GM23338 (cell line): Measurements from ENCODE around the gene MAP3K15. TPM values are rescaled to one million over a fixed set of nuclear protein-coding genes. Genes with fewer than 3 reads are reported as not detected.

ENCODE experiments used
- ATAC-seq: fragments of 200-7000 bp; cut with Tn5 transposase; 3 replicates; pipeline ENCODE4 v1.9.1; 2020
- DNase-seq: peaks from one replicate; pipeline ENCODE4 v3.0.0-alpha.2; 2015; ENCODE audit warnings: low spot score
- H2AFZ ChIP-seq: fragments of 200-600 bp; sonication (generic); 2 replicates; pipeline ENCODE4 v1.8.0; 2016; ENCODE audit warnings: antibody characterized with exemption, mild to moderate bottlenecking, moderate library complexity
- H3F3A ChIP-seq: fragments of 200-600 bp; sonication (generic); replicated peaks from 2 replicates; pipeline ENCODE4 v1.8.0; 2017; ENCODE audit warnings: antibody characterized with exemption, mixed run types, low read depth
- H3K27ac ChIP-seq: fragments of 200-600 bp; sonication (generic); 2 replicates; pipeline ENCODE4 v1.6.1; 2016; ENCODE audit warnings: low read depth
- H3K27me3 ChIP-seq: fragments of 200-600 bp; sonication (generic); 2 replicates; pipeline ENCODE4 v1.8.0; 2016; ENCODE audit warnings: mild to moderate bottlenecking, mixed run types, moderate library complexity; ENCODE audit not compliant: insufficient read depth
- H3K36me3 ChIP-seq: fragments of 200-600 bp; sonication (generic); 2 replicates; pipeline ENCODE4 v1.8.0; 2016; ENCODE audit warnings: mild to moderate bottlenecking; ENCODE audit not compliant: insufficient read depth
- H3K4me1 ChIP-seq: fragments of 200-600 bp; sonication (generic); 2 replicates; pipeline ENCODE4 v1.8.0; 2016; ENCODE audit warnings: mild to moderate bottlenecking, moderate library complexity; ENCODE audit not compliant: insufficient read depth
- H3K4me2 ChIP-seq: fragments of 200-600 bp; sonication (generic); 2 replicates; pipeline ENCODE4 v1.7.1; 2017; ENCODE audit warnings: mixed run types
- H3K4me3 ChIP-seq: fragments of 200-600 bp; sonication (generic); 2 replicates; pipeline ENCODE4 v1.6.1; 2016; ENCODE audit warnings: mixed run types
- H3K79me2 ChIP-seq: fragments of 200-600 bp; sonication (generic); replicated peaks from 2 replicates; pipeline ENCODE4 v1.8.0; 2017; ENCODE audit warnings: mild to moderate bottlenecking; ENCODE audit not compliant: insufficient read depth
- H3K9me2 ChIP-seq: fragments of 200-600 bp; sonication (generic); 2 replicates; pipeline ENCODE4 v1.8.0; 2017; ENCODE audit not compliant: insufficient read depth
- H4K20me1 ChIP-seq: fragments of 200-600 bp; sonication (generic); replicated peaks from 2 replicates; pipeline ENCODE4 v1.8.0; 2017; ENCODE audit warnings: mild to moderate bottlenecking; ENCODE audit not compliant: insufficient read depth
- H3K27ac Mint-ChIP-seq: 2 replicates; pipeline ENCODE4 v1.8.0; 2020; ENCODE audit warnings: inconsistent platforms, mild to moderate bottlenecking, moderate library complexity, mixed read lengths
- H3K27me3 Mint-ChIP-seq: 3 replicates; pipeline ENCODE4 v1.8.0; 2022; ENCODE audit warnings: low read depth, mild to moderate bottlenecking, moderate library complexity, mixed read lengths, inconsistent platforms; ENCODE audit not compliant: insufficient read depth, poor library complexity
- H3K36me3 Mint-ChIP-seq: 3 replicates; pipeline ENCODE4 v1.8.0; 2021; ENCODE audit warnings: low read depth, mild to moderate bottlenecking, inconsistent platforms, moderate library complexity, mixed read lengths
- H3K4me1 Mint-ChIP-seq: 3 replicates; pipeline ENCODE4 v1.8.0; 2020; ENCODE audit warnings: mild to moderate bottlenecking, inconsistent platforms, mixed read lengths
- H3K4me3 Mint-ChIP-seq: 3 replicates; pipeline ENCODE4 v1.8.0; 2021; ENCODE audit warnings: moderate library complexity, mild to moderate bottlenecking, inconsistent platforms, mixed read lengths
- H3K9me3 Mint-ChIP-seq: 3 replicates; pipeline ENCODE4 v1.8.0; 2020; ENCODE audit warnings: moderate library complexity, mild to moderate bottlenecking, inconsistent platforms, mixed read lengths
- CREB1 ChIP-seq: fragments of 250-450 bp; sonication (Bioruptor Pico); IDR thresholded peaks from 2 replicates; pipeline ENCODE4 v1.5.0; 2020; ENCODE audit warnings: low read depth, mild to moderate bottlenecking, moderate library complexity
- EZH2 ChIP-seq: fragments of 200-600 bp; sonication (generic); IDR thresholded peaks from one replicate; pipeline ENCODE4 v1.8.0; 2017; ENCODE audit warnings: antibody characterized with exemption, mild to moderate bottlenecking, low read depth; ENCODE audit not compliant: unreplicated experiment
- EZH2phosphoT487 ChIP-seq: fragments of 200-600 bp; sonication (generic); IDR thresholded peaks from one replicate; pipeline ENCODE4 v1.8.1; 2018; ENCODE audit warnings: antibody characterized with exemption; ENCODE audit not compliant: unreplicated experiment
- JUNB ChIP-seq: IDR thresholded peaks from one replicate; pipeline ENCODE4 v1.6.1; 2016; ENCODE audit warnings: antibody characterized with exemption; ENCODE audit not compliant: unreplicated experiment
- NANOG ChIP-seq: IDR thresholded peaks from 2 replicates; pipeline ENCODE4 v1.6.1; 2016; ENCODE audit warnings: antibody characterized with exemption, borderline replicate concordance
- POLR2AphosphoS5 ChIP-seq: IDR thresholded peaks from 2 replicates; pipeline ENCODE4 v1.6.1; 2016; ENCODE audit warnings: antibody characterized with exemption, low read depth
- STAT1 ChIP-seq: IDR thresholded peaks from one replicate; pipeline ENCODE4 v1.6.1; 2016; ENCODE audit warnings: antibody characterized with exemption; ENCODE audit not compliant: unreplicated experiment
- ZNF114 ChIP-seq: fragments of 250-450 bp; sonication (Bioruptor Pico); IDR thresholded peaks from 2 replicates; pipeline ENCODE4 v1.5.0; 2020; ENCODE audit warnings: mild to moderate bottlenecking, moderate library complexity
- polyA plus RNA-seq: library from polyadenylated mRNA; unstranded; fragments of >200 nt; fragmentation: Nextera tagmentation; extraction: Ambion mirVana; gene quantifications from 2 replicates; pipeline ENCODE4 v1.2.1, GENCODE V29; 2016
- total RNA-seq: library from RNA; depleted of rRNA; stranded (reverse); fragments of >200 nt; shearing (Covaris generic); gene quantifications from 2 replicates; pipeline ENCODE4 v1.2.3, GENCODE V29; 2014
- TF ChIP-seq, protein P1 (sequence below), 2 experiments: fragments of 200-600 bp in 1 of 2; sonication (generic) in 1 of 2; conservative IDR thresholded peaks; 2 replicates each; pipeline versions ENCODE4 v1.5.1 to v1.6.1; 2016 to 2017; ENCODE audit warnings: antibody characterized with exemption in 2 of 2, low read depth in 2 of 2, mild to moderate bottlenecking in 2 of 2, moderate library complexity in 1 of 2
- TF ChIP-seq, protein P2 (sequence below): fragments of 250-450 bp; sonication (Bioruptor Pico); IDR thresholded peaks from 2 replicates; pipeline ENCODE4 v1.5.0; 2020; ENCODE audit warnings: mild to moderate bottlenecking, moderate library complexity

Gene MAP3K15
- total and polyA plus RNA-seq, 2 experiments from 2014 or later = 0.40 to 3.1 TPM

DNA sequence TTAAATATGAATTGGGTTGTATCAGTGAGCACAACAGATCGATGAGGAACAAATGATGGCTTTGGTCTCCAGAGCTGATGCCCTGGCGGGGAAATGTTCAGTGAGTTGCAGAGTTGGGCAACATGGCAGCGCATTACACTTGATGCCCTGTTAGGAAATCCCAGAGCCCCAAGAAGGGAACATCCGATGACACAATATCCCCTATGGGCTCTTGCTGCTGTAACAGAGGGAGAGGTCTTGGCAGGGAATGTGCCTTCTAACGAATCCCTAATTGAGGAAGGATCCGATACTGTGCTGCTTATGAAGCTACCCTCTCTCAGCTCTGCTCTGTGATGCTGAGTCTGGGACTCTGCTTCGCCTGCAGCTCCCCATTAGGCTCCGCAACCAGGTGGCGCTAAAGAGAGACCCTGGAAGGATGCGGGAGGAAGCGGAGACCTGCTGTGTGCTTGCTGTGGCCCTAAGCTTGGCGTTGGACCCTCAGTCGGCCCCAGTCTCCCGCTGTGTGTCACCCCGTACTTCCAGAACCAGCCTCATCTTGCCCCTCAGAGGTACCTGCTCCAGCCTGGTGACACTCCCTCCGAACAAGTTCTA, 132.7 kb downstream of the MAP3K15 start:
- no peaks in the 10 kb centered on the region for H4K20me1 ChIP-seq
- no peak overlapping the region for H2AFZ ChIP-seq
- H3K27me3 Mint-ChIP-seq = peaks cover 2% of the 10 kb centered on the region
- no peaks in the 10 kb centered on the region for H3K27me3 ChIP-seq
- no peaks in the 10 kb centered on the region for H3K36me3 ChIP-seq
- no peak overlapping the region for H3K27ac ChIP-seq
- ATAC-seq (peak; percentile 96), DNase-seq (peak; percentile 77)
- H3K9me3 Mint-ChIP-seq = no peaks in the 10 kb centered on the region
- H3K4me3 Mint-ChIP-seq = no peak overlapping the region
- H3K4me3 ChIP-seq = no peak overlapping the region
- no peak overlapping the region for H3K4me2 ChIP-seq
- H3K4me1 Mint-ChIP-seq = no peaks in the 10 kb centered on the region
- TF ChIP-seq, protein P1, sequence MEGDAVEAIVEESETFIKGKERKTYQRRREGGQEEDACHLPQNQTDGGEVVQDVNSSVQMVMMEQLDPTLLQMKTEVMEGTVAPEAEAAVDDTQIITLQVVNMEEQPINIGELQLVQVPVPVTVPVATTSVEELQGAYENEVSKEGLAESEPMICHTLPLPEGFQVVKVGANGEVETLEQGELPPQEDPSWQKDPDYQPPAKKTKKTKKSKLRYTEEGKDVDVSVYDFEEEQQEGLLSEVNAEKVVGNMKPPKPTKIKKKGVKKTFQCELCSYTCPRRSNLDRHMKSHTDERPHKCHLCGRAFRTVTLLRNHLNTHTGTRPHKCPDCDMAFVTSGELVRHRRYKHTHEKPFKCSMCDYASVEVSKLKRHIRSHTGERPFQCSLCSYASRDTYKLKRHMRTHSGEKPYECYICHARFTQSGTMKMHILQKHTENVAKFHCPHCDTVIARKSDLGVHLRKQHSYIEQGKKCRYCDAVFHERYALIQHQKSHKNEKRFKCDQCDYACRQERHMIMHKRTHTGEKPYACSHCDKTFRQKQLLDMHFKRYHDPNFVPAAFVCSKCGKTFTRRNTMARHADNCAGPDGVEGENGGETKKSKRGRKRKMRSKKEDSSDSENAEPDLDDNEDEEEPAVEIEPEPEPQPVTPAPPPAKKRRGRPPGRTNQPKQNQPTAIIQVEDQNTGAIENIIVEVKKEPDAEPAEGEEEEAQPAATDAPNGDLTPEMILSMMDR (conservative IDR thresholded peaks at IDR 0.05; ENCODE audit: low read depth in 2 of 2) = peak; percentile 59 to 81
- TF ChIP-seq NANOG = no peak
- no peak overlapping the region for H3K27ac Mint-ChIP-seq
- H3K79me2 ChIP-seq = no peaks in the 10 kb centered on the region
- no peaks in the 10 kb centered on the region for H3K9me2 ChIP-seq
- no peaks in the 10 kb centered on the region; the same call in 2 of the 3 replicates for H3K36me3 Mint-ChIP-seq
- no peaks in the 10 kb centered on the region for H3K4me1 ChIP-seq
- no peaks in the 10 kb centered on the region for H3F3A ChIP-seq

DNA sequence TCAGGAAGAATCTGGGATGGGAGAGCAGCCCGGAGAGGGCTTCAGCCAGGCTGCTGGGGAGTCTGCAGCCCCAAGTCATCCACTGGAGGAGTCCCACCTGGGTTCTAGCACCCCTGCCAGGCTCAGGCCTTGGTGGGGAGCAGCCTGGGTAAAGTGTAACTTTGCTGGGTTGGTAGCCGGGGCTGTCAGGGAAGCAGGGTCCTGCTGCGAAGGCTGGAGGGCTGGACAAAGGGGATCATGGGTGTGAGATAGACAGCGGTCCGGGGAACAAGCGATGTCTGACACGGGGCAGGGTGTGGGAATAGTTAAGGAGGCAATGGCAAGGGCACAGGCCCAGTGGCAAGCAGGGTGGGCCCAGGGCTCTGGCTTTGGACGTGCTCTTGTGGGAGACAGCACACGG, 134.0 kb downstream of the MAP3K15 start:
- no peak overlapping the region for H3K27ac Mint-ChIP-seq
- H3K4me1 Mint-ChIP-seq = no peaks in the 10 kb centered on the region
- no peak overlapping the region for H3K4me3 Mint-ChIP-seq
- TF ChIP-seq ZNF114 = no peak
- TF ChIP-seq EZH2 = no peak
- no peak for TF ChIP-seq NANOG
- no peak for TF ChIP-seq CREB1 (CRISPR knock-in tag)
- TF ChIP-seq, protein P2, sequence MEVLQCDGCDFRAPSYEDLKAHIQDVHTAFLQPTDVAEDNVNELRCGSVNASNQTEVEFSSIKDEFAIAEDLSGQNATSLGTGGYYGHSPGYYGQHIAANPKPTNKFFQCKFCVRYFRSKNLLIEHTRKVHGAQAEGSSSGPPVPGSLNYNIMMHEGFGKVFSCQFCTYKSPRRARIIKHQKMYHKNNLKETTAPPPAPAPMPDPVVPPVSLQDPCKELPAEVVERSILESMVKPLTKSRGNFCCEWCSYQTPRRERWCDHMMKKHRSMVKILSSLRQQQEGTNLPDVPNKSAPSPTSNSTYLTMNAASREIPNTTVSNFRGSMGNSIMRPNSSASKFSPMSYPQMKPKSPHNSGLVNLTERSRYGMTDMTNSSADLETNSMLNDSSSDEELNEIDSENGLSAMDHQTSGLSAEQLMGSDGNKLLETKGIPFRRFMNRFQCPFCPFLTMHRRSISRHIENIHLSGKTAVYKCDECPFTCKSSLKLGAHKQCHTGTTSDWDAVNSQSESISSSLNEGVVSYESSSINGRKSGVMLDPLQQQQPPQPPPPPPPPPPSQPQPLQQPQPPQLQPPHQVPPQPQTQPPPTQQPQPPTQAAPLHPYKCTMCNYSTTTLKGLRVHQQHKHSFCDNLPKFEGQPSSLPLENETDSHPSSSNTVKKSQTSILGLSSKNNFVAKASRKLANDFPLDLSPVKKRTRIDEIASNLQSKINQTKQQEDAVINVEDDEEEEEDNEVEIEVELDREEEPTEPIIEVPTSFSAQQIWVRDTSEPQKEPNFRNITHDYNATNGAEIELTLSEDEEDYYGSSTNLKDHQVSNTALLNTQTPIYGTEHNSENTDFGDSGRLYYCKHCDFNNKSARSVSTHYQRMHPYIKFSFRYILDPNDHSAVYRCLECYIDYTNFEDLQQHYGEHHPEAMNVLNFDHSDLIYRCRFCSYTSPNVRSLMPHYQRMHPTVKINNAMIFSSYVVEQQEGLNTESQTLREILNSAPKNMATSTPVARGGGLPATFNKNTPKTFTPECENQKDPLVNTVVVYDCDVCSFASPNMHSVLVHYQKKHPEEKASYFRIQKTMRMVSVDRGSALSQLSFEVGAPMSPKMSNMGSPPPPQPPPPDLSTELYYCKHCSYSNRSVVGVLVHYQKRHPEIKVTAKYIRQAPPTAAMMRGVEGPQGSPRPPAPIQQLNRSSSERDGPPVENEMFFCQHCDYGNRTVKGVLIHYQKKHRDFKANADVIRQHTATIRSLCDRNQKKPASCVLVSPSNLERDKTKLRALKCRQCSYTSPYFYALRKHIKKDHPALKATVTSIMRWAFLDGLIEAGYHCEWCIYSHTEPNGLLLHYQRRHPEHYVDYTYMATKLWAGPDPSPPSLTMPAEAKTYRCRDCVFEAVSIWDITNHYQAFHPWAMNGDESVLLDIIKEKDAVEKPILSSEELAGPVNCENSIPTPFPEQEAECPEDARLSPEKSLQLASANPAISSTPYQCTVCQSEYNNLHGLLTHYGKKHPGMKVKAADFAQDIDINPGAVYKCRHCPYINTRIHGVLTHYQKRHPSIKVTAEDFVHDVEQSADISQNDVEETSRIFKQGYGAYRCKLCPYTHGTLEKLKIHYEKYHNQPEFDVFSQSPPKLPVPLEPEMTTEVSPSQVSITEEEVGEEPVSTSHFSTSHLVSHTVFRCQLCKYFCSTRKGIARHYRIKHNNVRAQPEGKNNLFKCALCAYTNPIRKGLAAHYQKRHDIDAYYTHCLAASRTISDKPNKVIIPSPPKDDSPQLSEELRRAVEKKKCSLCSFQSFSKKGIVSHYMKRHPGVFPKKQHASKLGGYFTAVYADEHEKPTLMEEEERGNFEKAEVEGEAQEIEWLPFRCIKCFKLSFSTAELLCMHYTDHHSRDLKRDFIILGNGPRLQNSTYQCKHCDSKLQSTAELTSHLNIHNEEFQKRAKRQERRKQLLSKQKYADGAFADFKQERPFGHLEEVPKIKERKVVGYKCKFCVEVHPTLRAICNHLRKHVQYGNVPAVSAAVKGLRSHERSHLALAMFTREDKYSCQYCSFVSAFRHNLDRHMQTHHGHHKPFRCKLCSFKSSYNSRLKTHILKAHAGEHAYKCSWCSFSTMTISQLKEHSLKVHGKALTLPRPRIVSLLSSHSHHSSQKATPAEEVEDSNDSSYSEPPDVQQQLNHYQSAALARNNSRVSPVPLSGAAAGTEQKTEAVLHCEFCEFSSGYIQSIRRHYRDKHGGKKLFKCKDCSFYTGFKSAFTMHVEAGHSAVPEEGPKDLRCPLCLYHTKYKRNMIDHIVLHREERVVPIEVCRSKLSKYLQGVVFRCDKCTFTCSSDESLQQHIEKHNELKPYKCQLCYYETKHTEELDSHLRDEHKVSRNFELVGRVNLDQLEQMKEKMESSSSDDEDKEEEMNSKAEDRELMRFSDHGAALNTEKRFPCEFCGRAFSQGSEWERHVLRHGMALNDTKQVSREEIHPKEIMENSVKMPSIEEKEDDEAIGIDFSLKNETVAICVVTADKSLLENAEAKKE (CRISPR knock-in tag) = no peak
- no peak for TF ChIP-seq EZH2phosphoT487
- no peak for TF ChIP-seq POLR2AphosphoS5
- TF ChIP-seq, protein P1 (conservative IDR thresholded peaks at IDR 0.05; ENCODE audit: low read depth in 2 of 2) = no peak
- TF ChIP-seq STAT1 = no peak
- TF ChIP-seq JUNB = no peak

More for the DNA sequence above, 134.0 kb downstream of the MAP3K15 start:
- H3K79me2 ChIP-seq = no peaks in the 10 kb centered on the region
- H3K27ac ChIP-seq = no peak overlapping the region
- no peak overlapping the region for H3K4me2 ChIP-seq
- no peak overlapping the region for H3K4me3 ChIP-seq
- DNase-seq (no peak), ATAC-seq (no peak)
- Mint-ChIP-seq H3K9me3 (no peaks in the 10 kb centered on the region), H3K36me3 (no peaks in the 10 kb centered on the region; the same call in 2 of the 3 replicates), H3K27me3 (peaks cover 2% of the 10 kb centered on the region)
- no peaks in the 10 kb centered on the region for H3K4me1 ChIP-seq
- no peaks in the 10 kb centered on the region for H3K27me3 ChIP-seq
- H4K20me1 ChIP-seq = no peaks in the 10 kb centered on the region
- no peak overlapping the region for H2AFZ ChIP-seq
- no peaks in the 10 kb centered on the region for H3F3A ChIP-seq
- H3K9me2 ChIP-seq = no peaks in the 10 kb centered on the region
- H3K36me3 ChIP-seq = no peaks in the 10 kb centered on the region
